Panc1 (cell line): Measurements from ENCODE around the gene NR2F1. TPM values are rescaled to one million over a fixed set of nuclear protein-coding genes. Genes with fewer than 3 reads are reported as not detected.

ENCODE experiments used
- ATAC-seq: fragments of 200-7000 bp; cut with Tn5 transposase; 2 replicates; pipeline ENCODE4 v1.9.1; 2020; ENCODE audit warnings: mild to moderate bottlenecking, moderate library complexity
- BruUV-seq: library from RNA; stranded (reverse); fragments of 400-500 nt; replicated peaks from 2 replicates; lab custom pipeline; 2021; lab: Mats Ljungman, UMichigan
- CTCF ChIA-PET: fragments of 300-600 bp; sonication (Branson Sonifier 250); formaldehyde crosslinking; loops from one replicate; lab custom pipeline; 2022; ENCODE audit warnings: antibody characterized with exemption; lab: Charles Lee
- POLR2A ChIA-PET: fragments of 300-600 bp; sonication (Branson Sonifier 250); formaldehyde crosslinking; loops from one replicate; lab custom pipeline; 2022; ENCODE audit warnings: antibody characterized with exemption; lab: Charles Lee
- DNase-seq: peaks from one replicate; pipeline ENCODE4 v3.0.0-alpha.2; 2010; ENCODE audit warnings: low read depth, low spot score
- H3K27ac ChIP-seq: 2 replicates; pipeline ENCODE4 v1.5.1; 2011; ENCODE audit warnings: mild to moderate bottlenecking, low read length, inconsistent platforms
- H3K27me3 ChIP-seq: fragments of 200-500 bp; sonication (Bioruptor generic); 2 replicates; pipeline ENCODE4 v1.6.0; 2014; ENCODE audit warnings: low read length, inconsistent platforms; ENCODE audit not compliant: control insufficient read depth, insufficient read depth
- H3K36me3 ChIP-seq: fragments of 200-500 bp; sonication (Bioruptor generic); 2 replicates; pipeline ENCODE4 v1.5.1; 2014; ENCODE audit warnings: inconsistent platforms, mild to moderate bottlenecking, low read length, moderate library complexity; ENCODE audit not compliant: control insufficient read depth, insufficient read depth
- H3K4me1 ChIP-seq: 2 replicates; pipeline ENCODE4 v1.5.1; 2011; ENCODE audit warnings: inconsistent platforms, mild to moderate bottlenecking, low read length, moderate library complexity; ENCODE audit not compliant: control insufficient read depth, insufficient read depth
- H3K4me3 ChIP-seq, 2 experiments: 2 replicates each; pipeline ENCODE4 v1.5.1; 2011 to 2012; ENCODE audit warnings: low read depth in 2 of 2, low read length in 2 of 2, mild to moderate bottlenecking in 2 of 2, inconsistent platforms in 1 of 2, moderate library complexity in 1 of 2
- H3K9me3 ChIP-seq: fragments of 200-500 bp; sonication (Bioruptor generic); 2 replicates; pipeline ENCODE4 v1.5.1; 2014; ENCODE audit warnings: low read depth, mild to moderate bottlenecking, inconsistent platforms, low read length, moderate library complexity; ENCODE audit not compliant: control insufficient read depth, insufficient read depth
- POLR2AphosphoS5 ChIP-seq: IDR thresholded peaks from 2 replicates; pipeline ENCODE4 v1.6.1; 2012; ENCODE audit warnings: mild to moderate bottlenecking, low read depth, low read length, moderate library complexity
- SIN3A ChIP-seq: IDR thresholded peaks from 2 replicates; pipeline ENCODE4 v1.6.1; 2012; ENCODE audit warnings: low read depth, mild to moderate bottlenecking, low read length, moderate library complexity, borderline replicate concordance; ENCODE audit not compliant: insufficient read depth
- TCF7L2 ChIP-seq: IDR thresholded peaks from 2 replicates; pipeline ENCODE4 v1.6.1; 2011; ENCODE audit warnings: mild to moderate bottlenecking, low read depth, low read length, inconsistent platforms
- in situ Hi-C: cut with HindIII; loops from 2 replicates; pipeline ENCODE4 v1.10.0; 2016; ENCODE audit warnings: low sequenced_read_pairs, low pct_unique_long_range_greater_than_20kb
- intact Hi-C: fragments of 100-400 bp; cut with micrococcal nuclease; formaldehyde crosslinking; loops from one replicate; pipeline ENCODE4 v1.10.0; 2022; ENCODE audit not compliant: unreplicated experiment
- total RNA-seq: library from RNA; stranded (reverse); gene quantifications from one replicate; pipeline ENCODE4 v1.2.1, GENCODE V29; 2021; ENCODE audit not compliant: unreplicated experiment
- TF ChIP-seq, protein P1 (sequence below): fragments of 450-650 bp; IDR thresholded peaks from 2 replicates; pipeline ENCODE4 v1.5.1; 2017; ENCODE audit warnings: mild to moderate bottlenecking
- TF ChIP-seq, protein P2 (sequence below), 2 experiments: IDR thresholded peaks; 2 replicates each; pipeline ENCODE4 v1.6.1; 2011 to 2012; ENCODE audit warnings: low read depth in 2 of 2, control low read depth in 1 of 2, low read length in 1 of 2, mild to moderate bottlenecking in 1 of 2, moderate library complexity in 1 of 2; ENCODE audit not compliant: insufficient read depth in 1 of 2

Gene NR2F1
- total RNA-seq, 1 experiment from 2014 or later: 49.5 TPM

DNA sequence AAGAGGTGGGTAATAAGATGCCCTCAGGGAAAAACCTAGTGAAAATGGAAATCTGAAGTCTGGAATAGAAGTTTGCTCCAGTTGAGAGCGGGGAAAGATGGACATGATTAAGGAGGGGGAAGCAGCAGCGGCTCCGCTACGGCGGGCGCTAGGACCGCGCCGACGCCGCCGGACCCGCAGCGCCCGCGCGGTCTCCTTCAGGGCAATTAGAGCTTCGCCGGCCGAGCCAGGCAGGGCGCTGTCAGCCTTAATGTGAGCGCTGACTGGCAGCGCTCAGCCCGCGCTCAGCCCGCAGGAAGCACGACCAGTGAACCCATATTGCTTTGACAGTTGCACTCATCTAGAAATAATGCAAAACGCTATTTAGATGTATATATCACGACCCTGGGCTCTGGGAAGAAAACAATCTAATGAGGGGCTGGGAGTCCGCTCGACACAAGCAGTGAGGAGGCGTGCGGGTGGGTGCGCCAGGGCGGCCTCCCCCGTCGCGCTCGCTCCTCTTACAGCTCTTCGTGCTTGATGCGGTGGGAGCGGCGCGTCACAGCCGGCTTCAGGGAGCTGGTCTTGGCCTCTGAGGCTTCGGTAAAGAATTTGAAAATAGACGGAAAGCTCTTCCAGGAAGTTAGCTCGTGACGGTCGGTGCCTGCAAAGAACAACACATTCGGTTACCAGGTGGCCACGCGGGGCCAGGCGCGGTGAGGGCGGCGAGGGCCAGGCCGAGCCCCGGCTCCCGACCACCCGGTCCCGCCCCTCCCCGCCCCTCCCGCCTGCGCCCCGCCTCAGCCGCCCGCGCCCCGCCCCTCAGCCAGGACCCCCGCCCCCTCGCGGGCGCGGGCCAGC lies 37.7 kb downstream of the NR2F1 start:
- ChIA-PET CTCF (interaction anchor here (0.9 kb wide), 1 partner anchor 181 kb away, joined by 4 read pairs; no protein-coding TSS in a partner anchor), POLR2A (interaction anchor here (0.6 to 1.8 kb wide), 4 partner anchors 18 to 1244 kb away, joined by 4 to 11 read pairs (median 9); partner anchors contain the start of gene NR2F1)
- Histone ChIP-seq H3K36me3 (no peaks in the 10 kb centered on the region), H3K4me3 (peak overlapping the region; percentile 86 to 94), H3K9me3 (no peaks in the 10 kb centered on the region), H3K27me3 (no peaks in the 10 kb centered on the region), H3K4me1 (peaks cover 7% of the 10 kb centered on the region), H3K27ac (peak overlapping the region; percentile 94)
- intact Hi-C loops: no loop called here
- DNase-seq (no peak), ATAC-seq (peak; percentile 91)
- no peak for TF ChIP-seq POLR2AphosphoS5
- TF ChIP-seq, protein P1, sequence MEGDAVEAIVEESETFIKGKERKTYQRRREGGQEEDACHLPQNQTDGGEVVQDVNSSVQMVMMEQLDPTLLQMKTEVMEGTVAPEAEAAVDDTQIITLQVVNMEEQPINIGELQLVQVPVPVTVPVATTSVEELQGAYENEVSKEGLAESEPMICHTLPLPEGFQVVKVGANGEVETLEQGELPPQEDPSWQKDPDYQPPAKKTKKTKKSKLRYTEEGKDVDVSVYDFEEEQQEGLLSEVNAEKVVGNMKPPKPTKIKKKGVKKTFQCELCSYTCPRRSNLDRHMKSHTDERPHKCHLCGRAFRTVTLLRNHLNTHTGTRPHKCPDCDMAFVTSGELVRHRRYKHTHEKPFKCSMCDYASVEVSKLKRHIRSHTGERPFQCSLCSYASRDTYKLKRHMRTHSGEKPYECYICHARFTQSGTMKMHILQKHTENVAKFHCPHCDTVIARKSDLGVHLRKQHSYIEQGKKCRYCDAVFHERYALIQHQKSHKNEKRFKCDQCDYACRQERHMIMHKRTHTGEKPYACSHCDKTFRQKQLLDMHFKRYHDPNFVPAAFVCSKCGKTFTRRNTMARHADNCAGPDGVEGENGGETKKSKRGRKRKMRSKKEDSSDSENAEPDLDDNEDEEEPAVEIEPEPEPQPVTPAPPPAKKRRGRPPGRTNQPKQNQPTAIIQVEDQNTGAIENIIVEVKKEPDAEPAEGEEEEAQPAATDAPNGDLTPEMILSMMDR: peak; percentile 44
- TF ChIP-seq SIN3A: peak; percentile 82; the same call in 1 of the 2 replicates
- in situ Hi-C loops: loop anchor here (25.0 kb wide), 1 partner anchor 192 kb away; no protein-coding TSS in a partner anchor
- no TSS peak for BruUV-seq

DNA sequence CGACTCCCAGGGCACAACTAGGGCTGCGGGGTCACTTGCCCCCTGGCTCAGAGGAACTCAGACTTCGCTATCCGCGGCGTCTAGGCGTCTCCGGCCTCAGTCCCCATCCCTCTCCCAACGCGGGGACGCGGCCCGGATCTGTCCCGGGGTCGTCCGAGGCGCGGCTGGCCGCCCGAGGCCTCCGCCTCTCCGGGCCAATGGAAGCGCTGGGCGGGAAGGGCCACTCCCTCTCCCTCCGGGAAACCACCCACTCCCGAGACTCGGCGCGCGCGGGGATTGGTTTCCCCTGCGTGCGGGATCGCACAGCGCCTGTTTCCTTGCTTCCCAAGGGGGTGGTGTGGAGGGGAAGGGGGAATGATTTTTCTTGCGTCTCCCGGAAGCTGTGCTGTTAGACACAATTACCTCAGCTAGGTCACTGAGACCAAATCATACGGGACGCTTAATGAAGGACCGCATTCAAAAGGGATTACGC lies 38.3 kb downstream of the NR2F1 start:
- POLR2A ChIA-PET: interaction anchor here (1.4 to 1.8 kb wide), 2 partner anchors 18 to 38 kb away, joined by 4 to 8 read pairs; partner anchors contain the start of gene NR2F1
- H3K27ac ChIP-seq: peak overlapping the region; percentile 94
- TF ChIP-seq SIN3A: peak; percentile 48; the same call in 1 of the 2 replicates
- TF ChIP-seq POLR2AphosphoS5: peak; percentile 80
- TF ChIP-seq, protein P2, sequence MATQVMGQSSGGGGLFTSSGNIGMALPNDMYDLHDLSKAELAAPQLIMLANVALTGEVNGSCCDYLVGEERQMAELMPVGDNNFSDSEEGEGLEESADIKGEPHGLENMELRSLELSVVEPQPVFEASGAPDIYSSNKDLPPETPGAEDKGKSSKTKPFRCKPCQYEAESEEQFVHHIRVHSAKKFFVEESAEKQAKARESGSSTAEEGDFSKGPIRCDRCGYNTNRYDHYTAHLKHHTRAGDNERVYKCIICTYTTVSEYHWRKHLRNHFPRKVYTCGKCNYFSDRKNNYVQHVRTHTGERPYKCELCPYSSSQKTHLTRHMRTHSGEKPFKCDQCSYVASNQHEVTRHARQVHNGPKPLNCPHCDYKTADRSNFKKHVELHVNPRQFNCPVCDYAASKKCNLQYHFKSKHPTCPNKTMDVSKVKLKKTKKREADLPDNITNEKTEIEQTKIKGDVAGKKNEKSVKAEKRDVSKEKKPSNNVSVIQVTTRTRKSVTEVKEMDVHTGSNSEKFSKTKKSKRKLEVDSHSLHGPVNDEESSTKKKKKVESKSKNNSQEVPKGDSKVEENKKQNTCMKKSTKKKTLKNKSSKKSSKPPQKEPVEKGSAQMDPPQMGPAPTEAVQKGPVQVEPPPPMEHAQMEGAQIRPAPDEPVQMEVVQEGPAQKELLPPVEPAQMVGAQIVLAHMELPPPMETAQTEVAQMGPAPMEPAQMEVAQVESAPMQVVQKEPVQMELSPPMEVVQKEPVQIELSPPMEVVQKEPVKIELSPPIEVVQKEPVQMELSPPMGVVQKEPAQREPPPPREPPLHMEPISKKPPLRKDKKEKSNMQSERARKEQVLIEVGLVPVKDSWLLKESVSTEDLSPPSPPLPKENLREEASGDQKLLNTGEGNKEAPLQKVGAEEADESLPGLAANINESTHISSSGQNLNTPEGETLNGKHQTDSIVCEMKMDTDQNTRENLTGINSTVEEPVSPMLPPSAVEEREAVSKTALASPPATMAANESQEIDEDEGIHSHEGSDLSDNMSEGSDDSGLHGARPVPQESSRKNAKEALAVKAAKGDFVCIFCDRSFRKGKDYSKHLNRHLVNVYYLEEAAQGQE (IDR thresholded peaks at IDR 0.05; ENCODE audit: insufficient read depth in 1 of 2, low read depth in 2 of 2, low read length in 1 of 2): 0 out of 4 replicates have a peak, but pooled peaks of 1 of the 2 experiments have one; percentile 37
- no peak for TF ChIP-seq TCF7L2
- TF ChIP-seq, protein P1: no peak
- ATAC-seq (peak; percentile 94), DNase-seq (peak; percentile 52)
- H3K4me3 ChIP-seq: peak overlapping the region; percentile 86 to 94
- peaks cover 7% of the 10 kb centered on the region for H3K4me1 ChIP-seq
- in situ Hi-C loops (loop anchor here (25.0 kb wide), 1 partner anchor 191 kb away; no protein-coding TSS in a partner anchor), intact Hi-C loops (no loop called here)
- BruUV-seq: no TSS peak
- CTCF ChIA-PET: no interaction called here
- H3K36me3 ChIP-seq: no peaks in the 10 kb centered on the region
- H3K27me3 ChIP-seq: no peaks in the 10 kb centered on the region
- no peaks in the 10 kb centered on the region for H3K9me3 ChIP-seq
